Glutamatergic neuron (in vitro differentiated cells): ENCODE measurements around the gene OS9. TPM values are rescaled to one million over a fixed set of nuclear protein-coding genes. Genes with fewer than 3 reads are reported as not detected.
A peak's percentile ranks its signal among the peaks of the same experiment; 100 is the strongest.

ENCODE experiments used
- DNase-seq: peaks from one replicate; pipeline ENCODE4 v3.0.0; 2022
- H3K27ac Mint-ChIP-seq: one replicate; pipeline ENCODE4 v1.8.0; 2020; ENCODE audit warnings: mild to moderate bottlenecking, mixed read lengths, inconsistent platforms; ENCODE audit not compliant: unreplicated experiment
- H3K27me3 Mint-ChIP-seq: one replicate; pipeline ENCODE4 v1.8.0; 2020; ENCODE audit warnings: mild to moderate bottlenecking, moderate library complexity, mixed read lengths, inconsistent platforms; ENCODE audit not compliant: unreplicated experiment
- H3K36me3 Mint-ChIP-seq: one replicate; pipeline ENCODE4 v1.8.0; 2020; ENCODE audit warnings: mild to moderate bottlenecking, mixed read lengths, inconsistent platforms; ENCODE audit not compliant: unreplicated experiment
- H3K4me1 Mint-ChIP-seq: one replicate; pipeline ENCODE4 v1.8.0; 2020; ENCODE audit warnings: mild to moderate bottlenecking, low read depth, mixed read lengths, inconsistent platforms; ENCODE audit not compliant: unreplicated experiment
- H3K4me3 Mint-ChIP-seq: one replicate; pipeline ENCODE4 v1.8.0; 2020; ENCODE audit warnings: mild to moderate bottlenecking, mixed read lengths, inconsistent platforms; ENCODE audit not compliant: unreplicated experiment
- H3K9me3 Mint-ChIP-seq: one replicate; pipeline ENCODE4 v1.8.0; 2020; ENCODE audit warnings: mild to moderate bottlenecking, moderate library complexity, mixed read lengths, inconsistent platforms; ENCODE audit not compliant: unreplicated experiment
- total RNA-seq: library from RNA; stranded (reverse); fragmentation: NEBNext Ultra II Directional; extraction: Animal tissue kit (Norgen Biotek cat#: 25700); gene quantifications from one replicate; pipeline ENCODE4 v1.2.1, GENCODE V29; 2021; ENCODE audit not compliant: unreplicated experiment
- TF ChIP-seq, protein P1 (sequence below): fragments of 200-600 bp; sonication (generic); IDR thresholded peaks from one replicate; pipeline ENCODE4 v1.5.0; 2021; ENCODE audit not compliant: partially characterized antibody, unreplicated experiment

OS9 gene
- total RNA-seq, 1 donor from 2014 or later = 225 TPM

DNA sequence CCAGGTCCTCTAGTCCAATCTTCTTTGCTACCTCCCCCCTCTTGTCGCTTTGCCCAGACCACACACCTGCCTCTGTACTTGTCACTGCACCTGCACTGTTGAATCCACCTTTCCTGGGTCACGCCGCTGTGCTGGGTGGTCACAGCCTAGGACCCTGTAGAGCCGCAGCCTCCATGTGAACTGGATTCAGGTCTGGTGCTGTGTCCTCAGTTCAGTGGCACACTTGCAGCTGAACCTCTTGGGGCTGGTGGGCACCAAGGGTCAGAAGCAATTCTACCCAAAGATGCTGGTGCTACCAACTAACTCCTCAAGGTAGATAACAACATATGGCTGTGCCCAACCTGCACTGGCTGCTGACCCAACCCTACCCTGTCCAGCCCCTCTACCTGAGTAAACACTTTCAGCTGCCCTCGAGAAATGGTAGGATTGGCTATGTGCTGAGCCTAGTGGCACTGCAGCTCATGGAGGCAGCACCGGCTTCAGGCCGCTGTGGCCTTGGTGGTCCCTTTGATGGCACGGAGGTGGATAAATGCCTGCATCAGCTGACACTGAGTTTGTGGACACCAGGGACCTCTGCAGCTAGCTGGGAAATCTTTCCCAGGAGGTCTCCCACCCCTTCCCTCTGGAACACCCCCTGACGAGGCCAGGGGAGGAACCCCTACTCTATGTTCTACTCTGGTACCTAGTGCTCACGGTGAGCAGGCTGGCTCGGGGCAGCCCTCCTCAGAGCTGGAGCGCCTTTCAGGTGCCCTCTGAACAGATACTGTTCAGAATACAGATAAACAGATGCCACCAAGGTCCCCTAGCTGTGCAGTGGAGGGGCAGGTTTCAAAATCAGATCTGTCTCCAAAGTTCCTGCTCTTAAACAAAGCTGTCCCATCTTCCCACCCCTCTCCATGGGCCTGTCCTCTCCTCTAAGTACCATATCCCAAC lies 30.3 kb downstream of the OS9 start:
- peaks cover 12% of the 10 kb centered on the region for H3K4me1 Mint-ChIP-seq
- no peak overlapping the region for H3K4me3 Mint-ChIP-seq
- H3K27me3 Mint-ChIP-seq = peaks cover 19% of the 10 kb centered on the region
- TF ChIP-seq, protein P1, sequence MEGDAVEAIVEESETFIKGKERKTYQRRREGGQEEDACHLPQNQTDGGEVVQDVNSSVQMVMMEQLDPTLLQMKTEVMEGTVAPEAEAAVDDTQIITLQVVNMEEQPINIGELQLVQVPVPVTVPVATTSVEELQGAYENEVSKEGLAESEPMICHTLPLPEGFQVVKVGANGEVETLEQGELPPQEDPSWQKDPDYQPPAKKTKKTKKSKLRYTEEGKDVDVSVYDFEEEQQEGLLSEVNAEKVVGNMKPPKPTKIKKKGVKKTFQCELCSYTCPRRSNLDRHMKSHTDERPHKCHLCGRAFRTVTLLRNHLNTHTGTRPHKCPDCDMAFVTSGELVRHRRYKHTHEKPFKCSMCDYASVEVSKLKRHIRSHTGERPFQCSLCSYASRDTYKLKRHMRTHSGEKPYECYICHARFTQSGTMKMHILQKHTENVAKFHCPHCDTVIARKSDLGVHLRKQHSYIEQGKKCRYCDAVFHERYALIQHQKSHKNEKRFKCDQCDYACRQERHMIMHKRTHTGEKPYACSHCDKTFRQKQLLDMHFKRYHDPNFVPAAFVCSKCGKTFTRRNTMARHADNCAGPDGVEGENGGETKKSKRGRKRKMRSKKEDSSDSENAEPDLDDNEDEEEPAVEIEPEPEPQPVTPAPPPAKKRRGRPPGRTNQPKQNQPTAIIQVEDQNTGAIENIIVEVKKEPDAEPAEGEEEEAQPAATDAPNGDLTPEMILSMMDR = no peak
- DNase-seq = no peak
- H3K36me3 Mint-ChIP-seq = peaks cover 17% of the 10 kb centered on the region
- peaks cover 19% of the 10 kb centered on the region for H3K9me3 Mint-ChIP-seq
- no peak overlapping the region for H3K27ac Mint-ChIP-seq

DNA sequence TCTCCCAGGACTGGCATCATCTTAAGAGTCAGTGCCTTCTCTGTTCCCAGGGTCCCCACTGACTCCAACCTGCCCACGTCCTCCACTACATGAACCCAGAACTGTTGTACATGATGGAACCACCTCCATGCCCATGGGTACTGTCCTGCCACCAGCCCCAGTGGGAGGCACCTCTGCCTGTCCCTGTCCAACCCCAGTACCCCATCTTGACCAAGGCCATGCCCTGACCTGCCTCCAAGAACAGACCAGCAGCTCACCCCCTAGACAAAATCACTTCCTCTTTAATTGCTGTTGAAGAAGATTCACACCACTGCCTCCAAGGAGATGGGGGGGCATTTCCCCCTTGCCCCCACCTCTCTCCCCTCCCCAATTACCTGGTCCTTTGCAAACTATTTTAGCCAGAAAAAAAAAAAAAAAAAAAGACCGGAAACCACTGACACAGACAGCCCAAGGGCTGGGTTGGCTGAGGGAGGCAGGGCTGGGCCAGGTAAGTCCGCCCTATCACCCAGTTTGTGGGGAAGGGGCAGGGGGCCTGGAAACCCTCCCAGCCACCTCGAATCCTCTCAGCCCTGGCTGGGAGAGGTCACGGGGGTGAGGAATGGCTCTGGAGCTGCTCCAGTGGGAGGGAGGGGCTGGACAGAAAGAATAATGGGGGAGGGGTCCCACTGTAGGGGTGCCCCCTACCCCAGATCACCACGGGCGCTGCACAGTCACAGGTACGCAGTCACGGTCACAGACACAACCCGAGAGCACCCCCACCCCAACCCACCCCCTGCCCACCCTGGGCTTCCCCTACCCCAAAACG lies 31.2 kb downstream of the OS9 start:
- no peak for DNase-seq
- Mint-ChIP-seq H3K27ac (no peak overlapping the region), H3K4me1 (peaks cover 12% of the 10 kb centered on the region), H3K36me3 (peaks cover 14% of the 10 kb centered on the region), H3K9me3 (peaks cover 16% of the 10 kb centered on the region), H3K4me3 (peak overlapping the region; percentile 38), H3K27me3 (peaks cover 24% of the 10 kb centered on the region)
- TF ChIP-seq, protein P1 = no peak

DNA sequence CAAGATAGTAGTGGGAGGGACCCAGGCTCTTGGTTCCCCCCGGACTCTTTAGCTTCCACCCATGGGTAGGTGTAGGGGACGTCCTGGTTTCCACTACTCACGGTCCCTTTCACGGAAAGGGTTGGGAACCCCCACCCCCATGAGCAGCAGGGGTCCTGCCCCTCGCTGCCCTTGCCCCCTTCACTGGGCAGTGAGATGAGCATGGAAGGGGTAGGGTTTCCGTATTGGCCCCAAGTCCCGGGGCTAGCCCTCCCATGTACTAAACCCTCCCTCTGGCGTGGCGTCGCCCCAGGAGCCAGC lies 31.9 kb downstream of the OS9 start:
- Mint-ChIP-seq H3K36me3 (peaks cover 14% of the 10 kb centered on the region), H3K4me3 (no peak overlapping the region), H3K4me1 (peaks cover 12% of the 10 kb centered on the region), H3K27ac (no peak overlapping the region), H3K27me3 (peaks cover 27% of the 10 kb centered on the region), H3K9me3 (peaks cover 16% of the 10 kb centered on the region)
- DNase-seq = no peak
- TF ChIP-seq, protein P1 = no peak

DNA sequence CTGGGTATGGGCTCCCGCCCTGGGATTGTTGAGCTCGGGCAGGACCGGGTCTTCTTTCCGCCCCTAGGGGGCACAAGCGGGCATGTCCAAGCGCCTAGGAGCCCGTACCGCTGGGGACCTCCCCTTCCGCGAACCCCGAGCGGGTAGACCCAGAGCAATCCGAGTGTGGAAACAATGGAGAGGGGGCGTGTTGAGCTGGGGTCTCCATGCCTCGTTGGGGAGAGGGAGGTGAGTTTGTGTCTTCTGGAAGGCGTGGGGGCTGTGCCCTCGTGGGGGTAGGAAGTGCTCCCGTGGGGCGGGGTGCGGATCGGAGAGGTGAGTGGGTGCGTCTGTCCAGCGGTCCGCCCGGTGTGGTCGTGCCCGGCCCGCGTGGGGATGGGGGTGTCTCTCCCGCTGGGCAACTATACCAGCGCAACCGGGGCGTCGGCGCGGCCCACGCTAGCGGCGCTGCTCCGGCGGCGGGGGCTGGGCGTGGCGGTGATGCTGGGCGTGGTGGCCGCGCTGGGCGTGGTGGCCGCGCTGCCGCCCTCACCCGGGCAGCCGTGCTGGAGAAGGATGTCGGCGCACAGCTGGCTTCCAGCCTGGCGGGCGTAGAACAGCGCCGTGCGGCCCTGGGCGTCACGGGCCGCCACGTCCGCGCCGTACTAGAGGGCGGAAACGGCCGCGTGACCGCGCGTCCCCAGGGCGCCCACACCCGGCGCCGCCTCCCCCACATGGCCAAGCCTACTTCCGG lies 32.4 kb downstream of the OS9 start:
- peaks cover 31% of the 10 kb centered on the region for H3K27me3 Mint-ChIP-seq
- TF ChIP-seq, protein P1 = peak; percentile 78
- peaks cover 12% of the 10 kb centered on the region for H3K4me1 Mint-ChIP-seq

More for the DNA sequence above, 32.4 kb downstream of the OS9 start:
- Mint-ChIP-seq H3K36me3 (peaks cover 15% of the 10 kb centered on the region), H3K9me3 (peaks cover 15% of the 10 kb centered on the region), H3K27ac (peak overlapping the region; percentile 88), H3K4me3 (peak overlapping the region; percentile 95)
- peak; percentile 89 for DNase-seq
